ENCODE data around the gene ZNF330. TPM values are rescaled to one million over a fixed set of nuclear protein-coding genes. Genes with fewer than 3 reads are reported as not detected.

The ZNF330 gene
- total RNA-seq, 2 experiments from 2014 or later = 34.3 to 60.9 TPM

DNA sequence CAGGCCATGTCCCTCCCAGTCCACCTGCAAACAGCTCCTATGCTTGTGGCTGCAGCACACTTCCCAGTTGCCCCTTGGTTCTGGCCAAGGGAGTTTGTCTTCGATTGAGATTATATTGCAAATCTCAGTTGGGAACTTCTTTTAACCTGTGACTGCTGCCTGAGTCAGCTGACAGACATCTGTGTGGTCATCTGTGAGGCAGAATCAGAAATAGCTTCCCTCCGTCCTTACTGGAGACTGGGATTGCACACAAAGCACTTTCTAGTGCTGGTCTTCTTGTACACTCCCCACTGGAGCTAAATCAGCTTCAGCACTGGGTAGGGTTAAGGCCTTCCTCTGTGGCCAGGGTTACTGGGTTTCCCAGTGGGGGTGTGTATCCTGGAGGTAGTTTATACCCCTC lies 34.3 kb downstream of the ZNF330 start:
- no peak for TF ChIP-seq EZH2phosphoT487 (IDR thresholded peaks at IDR 0.05; ENCODE audit: borderline replicate concordance, low read depth, low read length)
- TF ChIP-seq, protein P1, sequence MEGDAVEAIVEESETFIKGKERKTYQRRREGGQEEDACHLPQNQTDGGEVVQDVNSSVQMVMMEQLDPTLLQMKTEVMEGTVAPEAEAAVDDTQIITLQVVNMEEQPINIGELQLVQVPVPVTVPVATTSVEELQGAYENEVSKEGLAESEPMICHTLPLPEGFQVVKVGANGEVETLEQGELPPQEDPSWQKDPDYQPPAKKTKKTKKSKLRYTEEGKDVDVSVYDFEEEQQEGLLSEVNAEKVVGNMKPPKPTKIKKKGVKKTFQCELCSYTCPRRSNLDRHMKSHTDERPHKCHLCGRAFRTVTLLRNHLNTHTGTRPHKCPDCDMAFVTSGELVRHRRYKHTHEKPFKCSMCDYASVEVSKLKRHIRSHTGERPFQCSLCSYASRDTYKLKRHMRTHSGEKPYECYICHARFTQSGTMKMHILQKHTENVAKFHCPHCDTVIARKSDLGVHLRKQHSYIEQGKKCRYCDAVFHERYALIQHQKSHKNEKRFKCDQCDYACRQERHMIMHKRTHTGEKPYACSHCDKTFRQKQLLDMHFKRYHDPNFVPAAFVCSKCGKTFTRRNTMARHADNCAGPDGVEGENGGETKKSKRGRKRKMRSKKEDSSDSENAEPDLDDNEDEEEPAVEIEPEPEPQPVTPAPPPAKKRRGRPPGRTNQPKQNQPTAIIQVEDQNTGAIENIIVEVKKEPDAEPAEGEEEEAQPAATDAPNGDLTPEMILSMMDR (conservative IDR thresholded peaks at IDR 0.05; ENCODE audit: low read length) = no peak
- Histone ChIP-seq H3K27ac (ENCODE audit: low read depth, low read length, poor library complexity, severe bottlenecking) (no peak overlapping the region), H3K4me3 (ENCODE audit: low read depth, low read length, poor library complexity, severe bottlenecking) (no peak overlapping the region), H3K79me2 (ENCODE audit: insufficient read depth, low read depth, low read length) (no peaks in the 10 kb centered on the region), H3K4me2 (ENCODE audit: low read length) (no peak overlapping the region), H3K9me2 (ENCODE audit: insufficient read depth, low read length) (no peaks in the 10 kb centered on the region), H3K36me3 (ENCODE audit: insufficient read depth, low read length) (no peaks in the 10 kb centered on the region), H3K9me3 (ENCODE audit: low read length) (no peaks in the 10 kb centered on the region), H4K20me1 (ENCODE audit: insufficient read depth, low read length) (no peaks in the 10 kb centered on the region), H2AFZ (ENCODE audit: low read length) (no peak overlapping the region), H3K4me1 (ENCODE audit: insufficient read depth, low read length, poor library complexity, severe bottlenecking) (no peaks in the 10 kb centered on the region)
- DNase-seq (ENCODE audit: low spot score) = no peak
- intact Hi-C loops (cut with micrococcal nuclease; ENCODE audit: unreplicated experiment) = no loop called here
- CTCF ChIA-PET (ENCODE audit: unreplicated experiment) = no interaction called here
- POLR2A ChIA-PET = interaction anchor here (1.1 kb wide), 1 partner anchor 13 kb away, joined by 4 read pairs; no protein-coding TSS in a partner anchor
- no TSS peak for BruUV-seq (replicated peaks)

DNA sequence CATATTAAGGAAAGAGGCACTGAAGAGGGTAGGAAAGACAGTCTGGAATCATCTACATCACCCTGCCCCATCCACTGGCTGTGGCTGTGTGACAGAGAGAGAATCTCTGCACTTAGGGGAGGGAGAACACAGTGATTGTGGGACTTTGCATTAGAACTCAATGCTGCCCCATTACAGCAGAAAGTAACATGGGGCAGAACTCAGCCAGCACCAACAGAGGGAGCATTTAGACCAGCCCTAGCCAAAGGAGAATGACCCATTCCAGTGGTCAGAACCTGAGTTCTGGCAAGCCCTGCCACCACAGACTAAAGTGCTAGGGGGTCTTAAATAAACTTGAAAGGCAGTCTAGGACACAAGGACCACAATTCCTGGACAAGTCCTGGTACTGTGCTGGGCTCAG lies 37.9 kb downstream of the ZNF330 start:
- Histone ChIP-seq H2AFZ (ENCODE audit: low read length) (no peak overlapping the region), H3K36me3 (ENCODE audit: insufficient read depth, low read length) (no peaks in the 10 kb centered on the region), H3K4me2 (ENCODE audit: low read length) (no peak overlapping the region), H3K27ac (ENCODE audit: low read depth, low read length, poor library complexity, severe bottlenecking) (no peak overlapping the region), H3K4me1 (ENCODE audit: insufficient read depth, low read length, poor library complexity, severe bottlenecking) (no peaks in the 10 kb centered on the region), H3K79me2 (ENCODE audit: insufficient read depth, low read depth, low read length) (no peaks in the 10 kb centered on the region), H3K9me3 (ENCODE audit: low read length) (no peaks in the 10 kb centered on the region), H3K9me2 (ENCODE audit: insufficient read depth, low read length) (no peaks in the 10 kb centered on the region), H4K20me1 (ENCODE audit: insufficient read depth, low read length) (no peaks in the 10 kb centered on the region), H3K4me3 (ENCODE audit: low read depth, low read length, poor library complexity, severe bottlenecking) (no peak overlapping the region)
- ChIA-PET POLR2A (no interaction called here), CTCF (ENCODE audit: unreplicated experiment) (no interaction called here)
- no peak for DNase-seq (ENCODE audit: low spot score)
- intact Hi-C loops (cut with micrococcal nuclease; ENCODE audit: unreplicated experiment) = no loop called here
- no TSS peak for BruUV-seq (replicated peaks)
- TF ChIP-seq, protein P1 (conservative IDR thresholded peaks at IDR 0.05; ENCODE audit: low read length) = no peak
- TF ChIP-seq EZH2phosphoT487 (IDR thresholded peaks at IDR 0.05; ENCODE audit: borderline replicate concordance, low read depth, low read length) = no peak

DNA sequence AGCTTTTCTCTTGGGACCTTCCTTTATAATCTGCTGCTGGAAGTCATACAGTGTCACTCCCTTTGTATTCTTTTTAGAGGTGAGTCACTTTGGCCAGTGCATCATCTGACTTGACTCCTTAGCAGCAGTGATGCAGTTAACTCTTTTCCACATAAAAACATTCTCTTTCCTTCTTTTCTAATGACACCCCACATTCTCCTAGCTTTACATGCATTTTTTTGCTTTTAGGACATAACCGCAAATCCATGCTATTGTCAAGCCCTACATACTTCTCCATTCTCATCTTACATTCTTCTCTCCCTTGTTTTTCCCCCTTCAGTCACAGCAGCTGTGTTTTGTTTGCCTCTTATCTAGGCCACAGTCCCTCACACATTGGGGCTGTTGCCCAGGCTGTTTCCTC lies 55.1 kb downstream of the ZNF330 start:
- Histone ChIP-seq H3K79me2 (ENCODE audit: insufficient read depth, low read depth, low read length) (no peaks in the 10 kb centered on the region), H3K9me3 (ENCODE audit: low read length) (no peaks in the 10 kb centered on the region), H2AFZ (ENCODE audit: low read length) (no peak overlapping the region), H3K36me3 (ENCODE audit: insufficient read depth, low read length) (no peaks in the 10 kb centered on the region), H4K20me1 (ENCODE audit: insufficient read depth, low read length) (no peaks in the 10 kb centered on the region), H3K4me3 (ENCODE audit: low read depth, low read length, poor library complexity, severe bottlenecking) (no peak overlapping the region), H3K27ac (ENCODE audit: low read depth, low read length, poor library complexity, severe bottlenecking) (no peak overlapping the region), H3K4me1 (ENCODE audit: insufficient read depth, low read length, poor library complexity, severe bottlenecking) (no peaks in the 10 kb centered on the region), H3K9me2 (ENCODE audit: insufficient read depth, low read length) (no peaks in the 10 kb centered on the region), H3K4me2 (ENCODE audit: low read length) (no peak overlapping the region)
- POLR2A ChIA-PET = no interaction called here
- no peak for DNase-seq (ENCODE audit: low spot score)
- BruUV-seq (replicated peaks) = no TSS peak
- CTCF ChIA-PET (ENCODE audit: unreplicated experiment) = no interaction called here
- TF ChIP-seq, protein P1 (conservative IDR thresholded peaks at IDR 0.05; ENCODE audit: low read length) = no peak
- intact Hi-C loops (cut with micrococcal nuclease; ENCODE audit: unreplicated experiment) = no loop called here

All from OCI-LY7 (cell line).